Upper lobe of right lung (tissue), 1 donor: ENCODE measurements around the gene USP16. TPM values are rescaled to one million over a fixed set of nuclear protein-coding genes. Genes with fewer than 3 reads are reported as not detected.
"Not testable (repeated sequence)": the region's sequence is repeated elsewhere in the genome, so short reads cannot be mapped to it uniquely, and the experiment has no call there.

Source experiments
- ATAC-seq: fragments of 200-7000 bp; cut with Tn5 transposase; one replicate; pipeline ENCODE4 v1.9.1; 2020; ENCODE audit warnings: mild to moderate bottlenecking, moderate library complexity
- DNase-seq: peaks from one replicate; pipeline ENCODE4 v3.0.0-alpha.2; 2020
- H3K27ac ChIP-seq: fragments of 200-600 bp; one replicate; pipeline ENCODE4 v1.8.0; 2022
- H3K27me3 ChIP-seq: fragments of 200-600 bp; one replicate; pipeline ENCODE4 v1.8.0; 2022; ENCODE audit warnings: mild to moderate bottlenecking
- H3K36me3 ChIP-seq: fragments of 200-600 bp; one replicate; pipeline ENCODE4 v1.8.0; 2022
- H3K4me1 ChIP-seq: fragments of 200-600 bp; one replicate; pipeline ENCODE4 v1.8.0; 2022
- H3K4me3 ChIP-seq: fragments of 200-600 bp; one replicate; pipeline ENCODE4 v1.8.0; 2022; ENCODE audit warnings: mild to moderate bottlenecking
- H3K9me3 ChIP-seq: fragments of 200-600 bp; one replicate; pipeline ENCODE4 v1.8.0; 2022
- CTCF ChIP-seq: fragments of 200-600 bp; IDR thresholded peaks from one replicate; pipeline ENCODE4 v1.8.0; 2022; ENCODE audit warnings: antibody characterized with exemption
- intact Hi-C: fragments of 100-400 bp; cut with DNase I; formaldehyde crosslinking; loops from one replicate; pipeline ENCODE4 v1.11.0; 2022
- total RNA-seq: library from RNA; stranded (reverse); fragmentation: NEBNext Ultra II Directional; extraction: Animal tissue kit (Norgen Biotek cat#: 25700); gene quantifications from one replicate; pipeline ENCODE4 v1.2.1, GENCODE V29; 2021
- donor health status: DM: no; HTN: yes; CAD: no; lungs with severe emphysema.

USP16 gene
- total RNA-seq, 1 donor from 2014 or later: 32.7 TPM

DNA sequence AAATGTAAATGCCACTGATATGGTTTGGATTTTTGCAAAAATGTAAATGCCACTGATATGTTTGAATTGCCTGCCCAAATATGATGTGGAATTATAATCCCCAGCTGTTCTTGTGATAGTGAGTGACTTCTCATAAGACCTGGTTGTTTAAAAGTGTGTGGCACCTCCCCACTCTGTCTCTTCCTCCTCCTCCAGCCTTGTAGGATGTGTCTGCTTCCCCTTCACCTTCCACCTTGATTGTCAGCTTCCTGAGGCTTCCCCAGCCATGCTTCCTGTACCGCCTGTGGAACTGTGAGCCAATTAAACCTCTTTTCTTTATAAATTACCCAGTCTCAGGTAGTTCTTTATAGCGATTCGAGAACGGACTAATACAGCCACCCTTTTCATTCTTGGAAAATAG, 50.3 kb downstream of the USP16 start:
- ATAC-seq: no peak

DNA sequence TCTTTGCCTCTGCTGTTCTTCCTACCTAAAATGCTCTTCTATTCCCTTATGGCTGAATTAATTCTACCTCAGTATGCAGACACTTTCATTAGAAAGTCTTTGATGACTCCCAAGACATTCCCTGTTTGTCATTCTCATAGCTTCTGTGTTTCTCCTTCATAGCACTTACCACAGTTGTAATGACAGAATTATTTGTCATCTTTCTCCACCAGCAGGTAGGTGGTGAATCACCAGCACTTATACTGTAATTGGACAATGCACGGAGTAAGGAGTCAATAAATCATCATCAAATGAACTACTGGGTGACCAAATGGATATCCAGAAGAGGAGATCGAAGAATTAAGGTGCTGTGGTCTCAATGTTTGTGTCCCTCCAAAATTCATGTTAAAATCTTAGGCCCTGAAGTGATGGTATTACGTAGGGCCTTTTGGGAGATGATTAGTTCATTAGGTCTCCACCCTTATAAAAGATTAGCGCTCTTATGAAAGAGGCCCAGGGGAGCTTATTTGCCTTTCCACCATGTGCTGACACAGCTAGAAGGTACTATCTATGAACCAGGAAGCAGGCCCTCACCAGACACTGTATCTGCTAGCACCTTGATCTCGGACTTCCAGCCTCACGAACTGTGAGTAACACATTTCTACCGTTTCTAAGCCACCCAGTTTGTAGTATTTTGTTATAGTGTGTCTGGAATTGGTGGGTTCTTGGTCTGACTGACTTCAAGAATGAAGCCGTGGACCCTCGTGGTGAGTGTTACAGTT, 51.4 kb downstream of the USP16 start:
- TF ChIP-seq CTCF: no peak
- no peaks in the 10 kb centered on the region for H3K9me3 ChIP-seq
- H3K27ac ChIP-seq: peak overlapping the region; percentile 92
- no peak overlapping the region for H3K4me3 ChIP-seq
- H3K27me3 ChIP-seq: no peaks in the 10 kb centered on the region
- intact Hi-C loops: no loop called here
- ATAC-seq (no peak), DNase-seq (no peak)
- no peaks in the 10 kb centered on the region for H3K36me3 ChIP-seq
- peaks cover 29% of the 10 kb centered on the region for H3K4me1 ChIP-seq

More for the DNA sequence above, 50.3 kb downstream of the USP16 start:
- no peak for DNase-seq
- Histone ChIP-seq H3K36me3 (peaks cover 6% of the 10 kb centered on the region), H3K4me3 (no peak overlapping the region), H3K9me3 (no peaks in the 10 kb centered on the region), H3K27me3 (no peaks in the 10 kb centered on the region), H3K4me1 (peaks cover 25% of the 10 kb centered on the region), H3K27ac (no peak overlapping the region)
- no peak for TF ChIP-seq CTCF
- intact Hi-C loops: no loop called here

GRCh38 chr21:29076731-29077640, 52.5 kb downstream of the USP16 start:
- Histone ChIP-seq H3K4me3 (peak overlapping the region; percentile 61), H3K4me1 (peaks cover 18% of the 10 kb centered on the region), H3K27ac (peak overlapping the region; percentile 92)
- H3K36me3 ChIP-seq, intact Hi-C loops, H3K9me3 ChIP-seq, H3K27me3 ChIP-seq: not testable (repeated sequence)
- ATAC-seq: peak; percentile 1
- peak; percentile 84 for DNase-seq

DNA sequence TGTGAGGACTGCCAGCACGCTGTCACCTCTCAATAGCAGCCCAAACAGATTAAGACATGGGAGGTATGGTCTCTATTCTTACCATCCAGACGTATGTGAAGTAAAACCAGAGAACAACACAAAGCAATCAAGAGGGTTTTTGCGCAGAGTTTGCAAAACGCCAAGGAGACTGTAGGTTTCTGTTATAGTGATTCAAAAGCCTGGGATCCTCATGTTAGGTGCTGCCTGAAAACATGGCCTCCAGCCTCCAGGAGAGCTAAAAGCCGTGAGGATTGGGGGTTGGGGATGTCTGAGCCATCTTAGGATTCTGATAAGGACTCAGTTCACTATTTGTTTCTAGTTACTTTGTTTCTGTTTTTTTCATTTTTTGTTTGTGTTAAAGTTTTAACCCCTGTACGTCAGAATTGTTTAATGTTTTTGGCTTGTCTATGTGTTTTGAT, 53.2 kb downstream of the USP16 start:
- Histone ChIP-seq H3K36me3 (no peaks in the 10 kb centered on the region), H3K9me3 (no peaks in the 10 kb centered on the region), H3K27me3 (no peaks in the 10 kb centered on the region), H3K4me3 (peak overlapping the region; percentile 61), H3K4me1 (peaks cover 12% of the 10 kb centered on the region), H3K27ac (peak overlapping the region; percentile 92)
- ATAC-seq: no peak
- intact Hi-C loops: no loop called here
- no peak for DNase-seq
- TF ChIP-seq CTCF: no peak

DNA sequence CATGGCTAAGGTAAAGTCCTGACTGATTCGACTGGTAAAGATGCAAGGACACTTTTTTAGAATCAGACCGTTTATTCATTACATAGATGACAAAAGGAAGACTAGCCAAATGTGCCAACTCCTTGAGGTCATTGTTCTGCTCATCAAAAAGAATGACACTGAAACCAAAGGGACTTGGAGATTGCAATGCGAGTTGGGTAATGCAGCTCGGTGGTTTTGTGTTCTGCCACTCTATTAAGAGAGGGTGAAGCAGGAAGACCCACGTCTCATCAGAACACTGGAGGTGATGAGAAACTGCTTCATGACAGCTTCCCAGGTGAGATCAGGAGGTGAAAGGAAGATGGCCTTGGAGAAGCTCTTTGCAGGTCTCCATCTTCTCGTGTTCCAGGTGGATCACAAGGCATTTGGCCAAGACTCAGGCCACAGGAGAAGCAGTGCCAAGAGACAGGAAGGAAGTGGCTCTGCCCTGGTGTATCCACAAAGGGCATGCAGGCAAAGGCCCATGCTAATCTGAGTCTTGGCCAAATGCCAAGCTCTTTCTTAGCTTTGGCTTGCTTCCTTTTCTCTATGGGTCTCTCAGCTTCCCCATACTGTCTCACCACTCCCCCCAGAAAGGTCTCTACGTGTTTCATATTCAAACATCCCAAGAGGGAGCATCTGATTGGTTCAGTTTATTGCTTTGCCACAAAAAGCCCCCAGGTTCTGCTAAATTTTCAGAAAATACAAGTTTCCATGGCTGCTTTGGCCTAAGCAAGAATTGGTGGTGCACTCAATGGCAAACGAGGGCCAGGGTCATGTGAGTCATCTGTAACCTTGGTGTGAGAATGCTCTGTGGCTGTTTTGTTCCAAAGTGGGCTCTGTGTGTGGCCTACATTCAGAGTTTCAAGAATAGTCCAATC, 54.6 kb downstream of the USP16 start:
- Histone ChIP-seq H3K9me3 (no peaks in the 10 kb centered on the region), H3K36me3 (no peaks in the 10 kb centered on the region), H3K27me3 (no peaks in the 10 kb centered on the region), H3K4me3 (no peak overlapping the region), H3K4me1 (peaks cover 11% of the 10 kb centered on the region), H3K27ac (peak overlapping the region; percentile 9)
- DNase-seq (no peak), ATAC-seq (peak; percentile 66)
- intact Hi-C loops: no loop called here
- TF ChIP-seq CTCF: no peak
